ENCODE measurements around the gene ZACN.

DNA sequence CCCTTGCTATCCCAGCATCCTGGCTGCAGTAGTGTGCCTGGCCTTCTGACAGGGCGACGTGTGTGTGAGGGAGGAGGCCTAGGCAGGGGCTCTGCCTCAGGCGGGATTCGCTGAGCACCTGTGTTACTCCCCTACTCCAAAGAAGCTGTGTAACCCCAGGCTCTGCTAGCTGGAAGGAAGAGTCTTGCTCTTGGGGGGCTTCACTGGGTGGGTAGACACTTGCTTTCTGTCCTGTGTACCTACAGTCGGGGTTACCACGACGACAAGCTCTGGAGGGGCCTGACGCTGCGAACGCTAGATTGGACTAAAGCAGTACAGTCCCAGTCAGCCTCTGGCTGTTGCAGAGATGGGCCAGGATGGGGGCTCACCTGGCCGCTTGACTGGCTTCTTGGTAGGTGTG is 15.1 kb downstream of the ZACN start:
- TF ChIP-seq, protein P1, sequence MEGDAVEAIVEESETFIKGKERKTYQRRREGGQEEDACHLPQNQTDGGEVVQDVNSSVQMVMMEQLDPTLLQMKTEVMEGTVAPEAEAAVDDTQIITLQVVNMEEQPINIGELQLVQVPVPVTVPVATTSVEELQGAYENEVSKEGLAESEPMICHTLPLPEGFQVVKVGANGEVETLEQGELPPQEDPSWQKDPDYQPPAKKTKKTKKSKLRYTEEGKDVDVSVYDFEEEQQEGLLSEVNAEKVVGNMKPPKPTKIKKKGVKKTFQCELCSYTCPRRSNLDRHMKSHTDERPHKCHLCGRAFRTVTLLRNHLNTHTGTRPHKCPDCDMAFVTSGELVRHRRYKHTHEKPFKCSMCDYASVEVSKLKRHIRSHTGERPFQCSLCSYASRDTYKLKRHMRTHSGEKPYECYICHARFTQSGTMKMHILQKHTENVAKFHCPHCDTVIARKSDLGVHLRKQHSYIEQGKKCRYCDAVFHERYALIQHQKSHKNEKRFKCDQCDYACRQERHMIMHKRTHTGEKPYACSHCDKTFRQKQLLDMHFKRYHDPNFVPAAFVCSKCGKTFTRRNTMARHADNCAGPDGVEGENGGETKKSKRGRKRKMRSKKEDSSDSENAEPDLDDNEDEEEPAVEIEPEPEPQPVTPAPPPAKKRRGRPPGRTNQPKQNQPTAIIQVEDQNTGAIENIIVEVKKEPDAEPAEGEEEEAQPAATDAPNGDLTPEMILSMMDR (IDR thresholded peaks at IDR 0.05): no peak
- no peak for TF ChIP-seq POLR2A (IDR thresholded peaks at IDR 0.05)
